Measurements from ENCODE around the gene TRIM47.
A peak's percentile ranks its signal among the peaks of the same experiment; 100 is the strongest.

Gene TRIM47

DNA sequence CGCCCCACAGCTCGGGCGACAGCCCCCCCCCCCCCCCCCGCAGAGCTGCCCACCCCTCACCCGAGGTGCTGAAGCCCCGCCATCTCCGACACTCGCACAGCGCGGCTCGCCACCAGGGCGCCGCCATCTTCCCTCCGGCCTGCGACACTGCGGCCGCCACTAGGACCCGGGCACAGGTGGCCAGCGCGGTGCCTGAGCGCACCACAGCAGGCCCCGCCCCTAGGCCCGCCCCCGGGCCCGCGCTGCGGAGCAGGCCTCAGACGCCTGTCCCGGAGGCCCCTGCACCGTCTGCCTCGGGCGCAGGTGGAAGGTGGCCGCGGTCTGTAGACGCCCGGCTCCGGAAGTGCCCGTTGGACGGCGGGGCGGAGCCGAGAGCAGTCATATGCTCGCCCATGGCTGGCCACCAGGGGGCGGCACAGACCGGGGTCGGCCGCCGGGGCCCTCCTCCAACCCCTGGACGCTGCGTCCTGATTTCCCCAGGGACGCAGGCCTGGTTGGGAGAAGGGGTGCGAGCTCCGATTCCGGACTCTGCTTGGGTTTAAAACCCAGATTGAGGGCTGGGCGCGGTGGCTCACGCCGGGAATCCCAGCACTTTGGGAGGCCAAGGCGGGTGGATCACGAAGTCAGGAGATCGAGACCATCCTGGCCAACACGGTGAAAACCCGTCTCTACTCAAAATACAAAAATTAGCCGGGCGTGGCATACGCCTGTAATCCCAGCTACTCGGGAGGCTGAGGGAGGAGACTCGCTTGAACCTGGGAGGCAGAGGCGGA lies 26.6 kb upstream of the TRIM47 start, which contains the start of gene MRPL38:
TSS of gene MRPL38 (minus strand) at position 136 of the 773 bp plus-strand sequence. CDS start at position 127, 9 bp downstream.
- WGBS, result 5% methylated on average over 47 of the region's 69 CpGs
- Histone ChIP-seq H3K4me2 (ENCODE audit: low read length, poor library complexity, severe bottlenecking) (peak within 1 kb of the TSS; percentile 88), H2BK15ac (ENCODE audit: low read depth, poor library complexity, severe bottlenecking) (peak within 1 kb of the TSS; percentile 93), H3K79me1 (replicated peaks; ENCODE audit: low read length, poor library complexity, severe bottlenecking) (peaks cover 18% of the 10 kb centered on the region), H3K27me3 (ENCODE audit: control insufficient read depth in 1 of 2, insufficient read depth in 1 of 2, low read length in 2 of 2) (no peaks in the 10 kb centered on the region), H3K9ac (ENCODE audit: low read length) (peak within 1 kb of the TSS; percentile 90), H3K9me3 (ENCODE audit: control insufficient read depth, low read length) (no peaks in the 10 kb centered on the region), H3K4ac (ENCODE audit: low read depth in 1 of 2, low read length in 2 of 2) (peak within 1 kb of the TSS in 1 of 2 experiments; percentile 90), H3K36me3 (ENCODE audit: control insufficient read depth in 1 of 2, insufficient read depth in 2 of 2, low read depth in 1 of 2, low read length in 2 of 2) (peaks cover 21 to 24% of the 10 kb centered on the region in 2 experiments), H2BK12ac (ENCODE audit: low read length in 2 of 2) (peak within 1 kb of the TSS in 1 of 2 experiments; percentile 57), H4K8ac (ENCODE audit: low read length) (peak within 1 kb of the TSS; percentile 98), H3K18ac (ENCODE audit: low read depth in 1 of 2, low read length in 2 of 2) (peak within 1 kb of the TSS; percentile 77 to 80), H2AFZ (ENCODE audit: low read depth, low read length) (peak within 1 kb of the TSS; percentile 36), H3K27ac (ENCODE audit: low read length, poor library complexity, severe bottlenecking) (peak within 1 kb of the TSS; percentile 77), H2BK120ac (ENCODE audit: low read depth, low read length) (peak within 1 kb of the TSS; percentile 67), H2AK5ac (ENCODE audit: low read length, severe bottlenecking) (peak within 1 kb of the TSS; percentile 33), H3K4me1 (ENCODE audit: control insufficient read depth, insufficient read depth, low read depth, low read length) (peaks cover 23% of the 10 kb centered on the region), H4K91ac (ENCODE audit: low read length) (peak within 1 kb of the TSS; percentile 46), H3K23ac (ENCODE audit: low read length in 2 of 2) (no peak within 1 kb of the TSS), H3K14ac (ENCODE audit: low read length in 2 of 2) (peak within 1 kb of the TSS in 1 of 2 experiments; percentile 62), H2BK5ac (ENCODE audit: low read depth, low read length, poor library complexity, severe bottlenecking) (no peak within 1 kb of the TSS), H3K4me3 (ENCODE audit: insufficient read depth in 1 of 2, low read depth in 1 of 2, low read length in 2 of 2) (peak within 1 kb of the TSS; percentile 87 to 93)
- peak; percentile 94 for DNase-seq

DNA sequence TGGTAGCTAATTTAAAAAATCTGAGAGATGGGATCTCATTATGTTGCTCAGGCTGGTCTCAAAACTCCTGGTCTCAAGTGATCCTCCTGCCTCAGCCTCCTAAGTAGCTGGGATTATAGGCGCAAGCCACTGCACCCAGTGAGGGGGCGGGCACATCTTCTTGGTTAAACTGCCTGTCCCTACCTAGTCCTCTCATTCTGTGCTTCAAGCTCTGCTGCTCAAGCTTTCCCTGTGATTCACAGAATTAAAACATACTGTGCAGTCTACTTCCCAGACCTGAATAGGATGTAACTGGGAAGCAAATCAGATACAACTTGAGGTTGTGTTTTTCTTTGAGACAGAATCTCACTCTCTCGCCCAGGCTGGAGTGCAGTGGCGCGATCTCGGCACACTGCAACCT lies 24.0 kb upstream of the TRIM47 start:
- Histone ChIP-seq H3K79me1 (replicated peaks; ENCODE audit: low read length, poor library complexity, severe bottlenecking) (peaks cover 25% of the 10 kb centered on the region), H3K4me1 (ENCODE audit: control insufficient read depth, insufficient read depth, low read depth, low read length) (peaks cover 19% of the 10 kb centered on the region), H3K9ac (ENCODE audit: low read length) (no peak overlapping the region), H3K23ac (ENCODE audit: low read length in 2 of 2) (no peak overlapping the region), H3K4me2 (ENCODE audit: low read length, poor library complexity, severe bottlenecking) (no peak overlapping the region), H3K18ac (ENCODE audit: low read depth in 1 of 2, low read length in 2 of 2) (no peak overlapping the region), H3K4ac (ENCODE audit: low read depth in 1 of 2, low read length in 2 of 2) (no peak overlapping the region), H4K91ac (ENCODE audit: low read length) (no peak overlapping the region), H3K4me3 (ENCODE audit: insufficient read depth in 1 of 2, low read depth in 1 of 2, low read length in 2 of 2) (no peak overlapping the region), H3K14ac (ENCODE audit: low read length in 2 of 2) (no peak overlapping the region), H2BK5ac (ENCODE audit: low read depth, low read length, poor library complexity, severe bottlenecking) (no peak overlapping the region), H2BK15ac (ENCODE audit: low read depth, poor library complexity, severe bottlenecking) (no peak overlapping the region), H2BK120ac (ENCODE audit: low read depth, low read length) (no peak overlapping the region), H2AK5ac (ENCODE audit: low read length, severe bottlenecking) (no peak overlapping the region), H2BK12ac (ENCODE audit: low read length in 2 of 2) (no peak overlapping the region), H3K9me3 (ENCODE audit: control insufficient read depth, low read length) (no peaks in the 10 kb centered on the region), H3K36me3 (ENCODE audit: control insufficient read depth in 1 of 2, insufficient read depth in 2 of 2, low read depth in 1 of 2, low read length in 2 of 2) (peaks cover 47% of the 10 kb centered on the region in 2 experiments), H4K8ac (ENCODE audit: low read length) (no peak overlapping the region), H2AFZ (ENCODE audit: low read depth, low read length) (no peak overlapping the region), H3K27me3 (ENCODE audit: control insufficient read depth in 1 of 2, insufficient read depth in 1 of 2, low read length in 2 of 2) (no peaks in the 10 kb centered on the region), H3K27ac (ENCODE audit: low read length, poor library complexity, severe bottlenecking) (no peak overlapping the region)
- DNase-seq, result no peak
- WGBS, result 97% methylated on average over 6 of the region's 6 CpGs

DNA sequence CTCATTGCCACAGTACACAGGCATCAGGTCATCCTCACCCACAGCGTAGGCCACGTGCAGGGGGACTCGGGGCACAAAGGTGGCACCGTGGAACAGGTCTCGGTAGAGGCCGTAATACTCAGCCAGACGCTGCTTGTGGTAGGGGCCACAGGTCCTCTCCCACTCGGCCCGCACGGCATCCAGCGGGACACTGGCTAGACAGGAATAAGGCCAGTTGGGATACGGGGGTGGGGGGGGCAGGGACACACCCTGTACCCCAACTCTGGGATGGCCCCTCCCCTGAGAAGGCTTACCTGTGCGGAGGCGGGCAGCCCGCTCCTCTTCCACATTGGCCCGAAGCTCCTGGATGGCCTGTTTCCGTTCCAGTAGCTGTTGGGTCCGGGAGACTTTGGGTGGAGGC lies 23.3 kb upstream of the TRIM47 start:
- Histone ChIP-seq H3K18ac (ENCODE audit: low read depth in 1 of 2, low read length in 2 of 2) (no peak overlapping the region), H3K36me3 (ENCODE audit: control insufficient read depth in 1 of 2, insufficient read depth in 2 of 2, low read depth in 1 of 2, low read length in 2 of 2) (peaks cover 47 to 49% of the 10 kb centered on the region in 2 experiments), H3K4me1 (ENCODE audit: control insufficient read depth, insufficient read depth, low read depth, low read length) (peaks cover 21% of the 10 kb centered on the region), H2AK5ac (ENCODE audit: low read length, severe bottlenecking) (no peak overlapping the region), H3K14ac (ENCODE audit: low read length in 2 of 2) (no peak overlapping the region), H2BK5ac (ENCODE audit: low read depth, low read length, poor library complexity, severe bottlenecking) (no peak overlapping the region), H3K23ac (ENCODE audit: low read length in 2 of 2) (no peak overlapping the region), H3K4me3 (ENCODE audit: insufficient read depth in 1 of 2, low read depth in 1 of 2, low read length in 2 of 2) (no peak overlapping the region), H3K4me2 (ENCODE audit: low read length, poor library complexity, severe bottlenecking) (no peak overlapping the region), H3K27me3 (ENCODE audit: control insufficient read depth in 1 of 2, insufficient read depth in 1 of 2, low read length in 2 of 2) (no peaks in the 10 kb centered on the region), H3K9ac (ENCODE audit: low read length) (no peak overlapping the region), H4K8ac (ENCODE audit: low read length) (no peak overlapping the region), H3K9me3 (ENCODE audit: control insufficient read depth, low read length) (no peaks in the 10 kb centered on the region), H4K91ac (ENCODE audit: low read length) (no peak overlapping the region), H2BK15ac (ENCODE audit: low read depth, poor library complexity, severe bottlenecking) (no peak overlapping the region), H2AFZ (ENCODE audit: low read depth, low read length) (no peak overlapping the region), H2BK12ac (ENCODE audit: low read length in 2 of 2) (no peak overlapping the region), H3K4ac (ENCODE audit: low read depth in 1 of 2, low read length in 2 of 2) (no peak overlapping the region), H3K79me1 (replicated peaks; ENCODE audit: low read length, poor library complexity, severe bottlenecking) (peaks cover 25% of the 10 kb centered on the region), H2BK120ac (ENCODE audit: low read depth, low read length) (no peak overlapping the region), H3K27ac (ENCODE audit: low read length, poor library complexity, severe bottlenecking) (no peak overlapping the region)
- DNase-seq, result no peak
- WGBS, result 98% methylated on average over 15 of the region's 18 CpGs

DNA sequence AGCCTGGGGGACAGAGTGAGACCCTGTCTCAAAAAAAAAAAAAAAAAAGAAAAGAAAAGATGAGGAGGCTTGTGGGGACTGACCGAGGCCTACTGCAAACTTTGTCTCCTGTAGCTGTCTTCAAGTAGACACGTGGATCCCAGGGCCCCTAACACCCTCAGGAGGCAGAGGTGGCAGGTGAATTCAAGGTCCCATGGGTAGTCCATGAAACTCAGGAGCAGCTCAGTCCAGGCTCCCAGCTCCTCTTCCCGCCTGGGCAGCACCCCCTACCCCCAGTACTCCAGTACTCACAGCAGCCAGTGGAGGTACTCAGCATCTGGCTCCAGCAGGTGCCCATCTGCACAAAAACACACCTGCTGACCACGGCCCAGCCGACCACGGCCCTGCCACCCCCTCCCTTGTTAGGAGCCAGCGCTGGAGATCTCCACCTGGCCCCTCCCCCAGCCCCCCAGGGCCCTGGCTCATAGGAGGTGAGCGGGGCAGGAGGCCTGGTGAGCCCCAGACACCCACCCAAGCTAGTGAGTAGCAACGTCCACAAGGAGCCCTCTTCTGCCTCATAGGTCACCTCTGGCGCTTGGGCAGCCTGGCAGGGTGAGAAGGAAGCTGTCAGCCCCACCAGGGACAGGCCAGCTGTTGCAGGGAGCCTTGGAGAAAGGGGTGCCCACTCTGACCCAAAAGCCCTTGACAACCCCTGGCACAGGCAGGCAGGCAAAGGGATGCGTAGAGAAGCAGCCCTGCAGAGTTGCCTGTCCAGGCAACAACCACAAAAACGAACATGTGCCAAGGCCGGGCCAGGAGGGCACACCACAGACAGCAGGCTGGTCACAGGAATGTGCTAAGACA lies 22.5 kb upstream of the TRIM47 start:
- H2BK5ac ChIP-seq (ENCODE audit: low read depth, low read length, poor library complexity, severe bottlenecking), result no peak overlapping the region
- H3K36me3 ChIP-seq (ENCODE audit: control insufficient read depth in 1 of 2, insufficient read depth in 2 of 2, low read depth in 1 of 2, low read length in 2 of 2), result peaks cover 47 to 49% of the 10 kb centered on the region in 2 experiments
- H3K4me2 ChIP-seq (ENCODE audit: low read length, poor library complexity, severe bottlenecking), result no peak overlapping the region
- WGBS, result 94% methylated on average over 13 of the region's 13 CpGs
- no peak overlapping the region for H3K4me3 ChIP-seq (ENCODE audit: insufficient read depth in 1 of 2, low read depth in 1 of 2, low read length in 2 of 2)
- no peak overlapping the region for H3K23ac ChIP-seq (ENCODE audit: low read length in 2 of 2)
- H4K91ac ChIP-seq (ENCODE audit: low read length), result no peak overlapping the region
- no peak for DNase-seq
- H2BK12ac ChIP-seq (ENCODE audit: low read length in 2 of 2), result no peak overlapping the region
- H4K8ac ChIP-seq (ENCODE audit: low read length), result no peak overlapping the region
- H2BK15ac ChIP-seq (ENCODE audit: low read depth, poor library complexity, severe bottlenecking), result no peak overlapping the region
- no peak overlapping the region for H3K14ac ChIP-seq (ENCODE audit: low read length in 2 of 2)
- no peak overlapping the region for H2AK5ac ChIP-seq (ENCODE audit: low read length, severe bottlenecking)
- no peak overlapping the region for H3K4ac ChIP-seq (ENCODE audit: low read depth in 1 of 2, low read length in 2 of 2)
- no peaks in the 10 kb centered on the region for H3K9me3 ChIP-seq (ENCODE audit: control insufficient read depth, low read length)
- peaks cover 21% of the 10 kb centered on the region for H3K4me1 ChIP-seq (ENCODE audit: control insufficient read depth, insufficient read depth, low read depth, low read length)
- no peak overlapping the region for H2AFZ ChIP-seq (ENCODE audit: low read depth, low read length)
- peaks cover 25% of the 10 kb centered on the region for H3K79me1 ChIP-seq (replicated peaks; ENCODE audit: low read length, poor library complexity, severe bottlenecking)
- no peak overlapping the region for H3K27ac ChIP-seq (ENCODE audit: low read length, poor library complexity, severe bottlenecking)
- H3K9ac ChIP-seq (ENCODE audit: low read length), result no peak overlapping the region
- no peak overlapping the region for H3K18ac ChIP-seq (ENCODE audit: low read depth in 1 of 2, low read length in 2 of 2)
- H3K27me3 ChIP-seq (ENCODE audit: control insufficient read depth in 1 of 2, insufficient read depth in 1 of 2, low read length in 2 of 2), result no peaks in the 10 kb centered on the region
- H2BK120ac ChIP-seq (ENCODE audit: low read depth, low read length), result no peak overlapping the region

All from mesenchymal stem cell (in vitro differentiated cells and primary cell).